ENCODE data around the gene GTF2B. TPM values are rescaled to one million over a fixed set of nuclear protein-coding genes. Genes with fewer than 3 reads are reported as not detected.

The GTF2B gene
- total RNA-seq, 1 experiment from 2014 or later, result 27.0 TPM

DNA sequence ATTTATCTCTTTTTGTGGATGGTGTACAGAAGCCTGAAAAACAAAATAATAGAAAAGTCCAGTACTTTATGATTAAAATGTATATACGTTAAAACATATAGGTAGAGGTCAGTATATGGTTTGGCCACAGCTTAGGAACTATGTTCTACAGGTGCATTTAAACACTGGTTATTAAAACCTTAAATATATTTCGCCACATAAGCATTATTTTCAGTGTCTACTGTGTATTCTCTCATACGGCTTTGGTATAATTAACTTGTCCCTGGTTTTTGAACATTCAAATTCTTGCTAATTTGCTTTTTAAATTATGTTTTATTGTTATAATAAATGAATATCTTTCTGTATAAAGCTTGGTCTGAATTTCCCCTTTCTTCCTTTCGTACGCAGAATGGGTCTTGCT, 87.9 kb downstream of the GTF2B start:
- Histone ChIP-seq H3K27ac (ENCODE audit: low read length) (no peak overlapping the region), H3K36me3 (ENCODE audit: control insufficient read depth, insufficient read depth, low read length) (peaks cover 20% of the 10 kb centered on the region; the same call in 1 of the 2 replicates), H3K9me3 (ENCODE audit: control insufficient read depth, insufficient read depth, low read depth, low read length) (no peaks in the 10 kb centered on the region), H3K27me3 (ENCODE audit: control insufficient read depth, insufficient read depth, low read length) (no peaks in the 10 kb centered on the region), H3K4me3 (ENCODE audit: low read depth in 2 of 2, low read length in 2 of 2) (no peak overlapping the region), H3K4me1 (ENCODE audit: control insufficient read depth, insufficient read depth, low read length) (no peaks in the 10 kb centered on the region)
- no peak for ATAC-seq
- intact Hi-C loops (cut with micrococcal nuclease; ENCODE audit: unreplicated experiment), result loop anchor here (5.0 to 10.0 kb wide), 2 partner anchors 71 to 621 kb away; no protein-coding TSS in a partner anchor
- no peak for DNase-seq (ENCODE audit: low read depth, low spot score)
- POLR2A ChIA-PET, result no interaction called here
- in situ Hi-C loops (cut with HindIII; ENCODE audit: low pct_unique_long_range_greater_than_20kb, low sequenced_read_pairs), result no loop called here
- CTCF ChIA-PET, result no interaction called here
- TF ChIP-seq POLR2AphosphoS5 (IDR thresholded peaks at IDR 0.05; ENCODE audit: low read depth, low read length) (no peak), SIN3A (IDR thresholded peaks at IDR 0.05; ENCODE audit: borderline replicate concordance, insufficient read depth, low read depth, low read length) (no peak), TCF7L2 (IDR thresholded peaks at IDR 0.05; ENCODE audit: low read depth, low read length) (no peak)
- TF ChIP-seq, protein P1, sequence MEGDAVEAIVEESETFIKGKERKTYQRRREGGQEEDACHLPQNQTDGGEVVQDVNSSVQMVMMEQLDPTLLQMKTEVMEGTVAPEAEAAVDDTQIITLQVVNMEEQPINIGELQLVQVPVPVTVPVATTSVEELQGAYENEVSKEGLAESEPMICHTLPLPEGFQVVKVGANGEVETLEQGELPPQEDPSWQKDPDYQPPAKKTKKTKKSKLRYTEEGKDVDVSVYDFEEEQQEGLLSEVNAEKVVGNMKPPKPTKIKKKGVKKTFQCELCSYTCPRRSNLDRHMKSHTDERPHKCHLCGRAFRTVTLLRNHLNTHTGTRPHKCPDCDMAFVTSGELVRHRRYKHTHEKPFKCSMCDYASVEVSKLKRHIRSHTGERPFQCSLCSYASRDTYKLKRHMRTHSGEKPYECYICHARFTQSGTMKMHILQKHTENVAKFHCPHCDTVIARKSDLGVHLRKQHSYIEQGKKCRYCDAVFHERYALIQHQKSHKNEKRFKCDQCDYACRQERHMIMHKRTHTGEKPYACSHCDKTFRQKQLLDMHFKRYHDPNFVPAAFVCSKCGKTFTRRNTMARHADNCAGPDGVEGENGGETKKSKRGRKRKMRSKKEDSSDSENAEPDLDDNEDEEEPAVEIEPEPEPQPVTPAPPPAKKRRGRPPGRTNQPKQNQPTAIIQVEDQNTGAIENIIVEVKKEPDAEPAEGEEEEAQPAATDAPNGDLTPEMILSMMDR (IDR thresholded peaks at IDR 0.05), result no peak
- TF ChIP-seq, protein P2, sequence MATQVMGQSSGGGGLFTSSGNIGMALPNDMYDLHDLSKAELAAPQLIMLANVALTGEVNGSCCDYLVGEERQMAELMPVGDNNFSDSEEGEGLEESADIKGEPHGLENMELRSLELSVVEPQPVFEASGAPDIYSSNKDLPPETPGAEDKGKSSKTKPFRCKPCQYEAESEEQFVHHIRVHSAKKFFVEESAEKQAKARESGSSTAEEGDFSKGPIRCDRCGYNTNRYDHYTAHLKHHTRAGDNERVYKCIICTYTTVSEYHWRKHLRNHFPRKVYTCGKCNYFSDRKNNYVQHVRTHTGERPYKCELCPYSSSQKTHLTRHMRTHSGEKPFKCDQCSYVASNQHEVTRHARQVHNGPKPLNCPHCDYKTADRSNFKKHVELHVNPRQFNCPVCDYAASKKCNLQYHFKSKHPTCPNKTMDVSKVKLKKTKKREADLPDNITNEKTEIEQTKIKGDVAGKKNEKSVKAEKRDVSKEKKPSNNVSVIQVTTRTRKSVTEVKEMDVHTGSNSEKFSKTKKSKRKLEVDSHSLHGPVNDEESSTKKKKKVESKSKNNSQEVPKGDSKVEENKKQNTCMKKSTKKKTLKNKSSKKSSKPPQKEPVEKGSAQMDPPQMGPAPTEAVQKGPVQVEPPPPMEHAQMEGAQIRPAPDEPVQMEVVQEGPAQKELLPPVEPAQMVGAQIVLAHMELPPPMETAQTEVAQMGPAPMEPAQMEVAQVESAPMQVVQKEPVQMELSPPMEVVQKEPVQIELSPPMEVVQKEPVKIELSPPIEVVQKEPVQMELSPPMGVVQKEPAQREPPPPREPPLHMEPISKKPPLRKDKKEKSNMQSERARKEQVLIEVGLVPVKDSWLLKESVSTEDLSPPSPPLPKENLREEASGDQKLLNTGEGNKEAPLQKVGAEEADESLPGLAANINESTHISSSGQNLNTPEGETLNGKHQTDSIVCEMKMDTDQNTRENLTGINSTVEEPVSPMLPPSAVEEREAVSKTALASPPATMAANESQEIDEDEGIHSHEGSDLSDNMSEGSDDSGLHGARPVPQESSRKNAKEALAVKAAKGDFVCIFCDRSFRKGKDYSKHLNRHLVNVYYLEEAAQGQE (IDR thresholded peaks at IDR 0.05; ENCODE audit: insufficient read depth in 1 of 2, low read depth in 2 of 2, low read length in 1 of 2), result no peak
- BruUV-seq (replicated peaks), result no TSS peak

DNA sequence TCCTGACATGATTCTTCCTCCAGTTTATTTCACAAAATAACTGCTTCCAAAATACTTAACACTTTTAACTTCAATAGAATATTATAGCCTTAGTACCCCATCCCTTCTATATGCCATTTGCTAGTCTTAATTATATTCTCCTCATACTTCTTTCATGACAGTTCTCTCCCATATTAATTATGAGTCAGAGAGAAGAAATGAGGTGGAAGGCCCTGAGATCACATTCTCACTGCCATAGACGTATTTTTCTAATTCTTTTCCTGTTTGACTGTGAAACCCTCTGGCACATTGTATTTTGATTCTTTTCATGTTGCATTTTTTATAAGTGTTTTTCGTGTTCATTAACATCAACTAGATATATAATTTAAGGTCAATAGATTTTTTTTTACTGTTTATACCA, 88.4 kb downstream of the GTF2B start:
- Histone ChIP-seq H3K27me3 (ENCODE audit: control insufficient read depth, insufficient read depth, low read length) (no peaks in the 10 kb centered on the region), H3K4me1 (ENCODE audit: control insufficient read depth, insufficient read depth, low read length) (no peaks in the 10 kb centered on the region), H3K4me3 (ENCODE audit: low read depth in 2 of 2, low read length in 2 of 2) (no peak overlapping the region), H3K27ac (ENCODE audit: low read length) (no peak overlapping the region), H3K36me3 (ENCODE audit: control insufficient read depth, insufficient read depth, low read length) (peaks cover 20% of the 10 kb centered on the region; the same call in 1 of the 2 replicates), H3K9me3 (ENCODE audit: control insufficient read depth, insufficient read depth, low read depth, low read length) (no peaks in the 10 kb centered on the region)
- TF ChIP-seq, protein P2 (IDR thresholded peaks at IDR 0.05; ENCODE audit: insufficient read depth in 1 of 2, low read depth in 2 of 2, low read length in 1 of 2), result no peak
- TF ChIP-seq SIN3A (IDR thresholded peaks at IDR 0.05; ENCODE audit: borderline replicate concordance, insufficient read depth, low read depth, low read length), result no peak
- no peak for TF ChIP-seq POLR2AphosphoS5 (IDR thresholded peaks at IDR 0.05; ENCODE audit: low read depth, low read length)
- TF ChIP-seq, protein P1 (IDR thresholded peaks at IDR 0.05), result no peak
- CTCF ChIA-PET, result no interaction called here
- no peak for ATAC-seq
- in situ Hi-C loops (cut with HindIII; ENCODE audit: low pct_unique_long_range_greater_than_20kb, low sequenced_read_pairs), result no loop called here
- POLR2A ChIA-PET, result no interaction called here
- no peak for DNase-seq (ENCODE audit: low read depth, low spot score)
- no TSS peak for BruUV-seq (replicated peaks)
- intact Hi-C loops (cut with micrococcal nuclease; ENCODE audit: unreplicated experiment), result loop anchor here (5.0 to 10.0 kb wide), 2 partner anchors 72 to 621 kb away; no protein-coding TSS in a partner anchor

All from Panc1 (cell line).